Amygdala (tissue), 56 donors: ENCODE results near the gene CAPG.
"Not testable (repeated sequence)": the region's sequence is repeated elsewhere in the genome, so short reads cannot be mapped to it uniquely, and the experiment has no call there.

Experiments
- DNase-seq, 56 donors: peaks; one replicate each; lab custom pipeline; 2025; lab: John Stamatoyannopoulos, UW

The CAPG gene

GRCh38 chr2:85439569-85439968 is 29.4 kb upstream of the CAPG start:
- DNase-seq, result not testable (repeated sequence)

GRCh38 chr2:85439025-85439472 is 28.9 kb upstream of the CAPG start:
- DNase-seq, result no peak

GRCh38 chr2:85438201-85439024 is 28.2 kb upstream of the CAPG start:
- DNase-seq, result peak in 17 of 56 donors; percentile 52 to 82 (median 63)

- DNase-seq, result peak; percentile 53 to 97 (median 85)
These were observed 27.5 kb upstream of the CAPG start for GRCh38 chr2:85437488-85438200.

- DNase-seq, result peak in 15 of 56 donors; percentile 33 to 77 (median 63)
These were observed 26.8 kb upstream of the CAPG start for GRCh38 chr2:85436836-85437487.

- DNase-seq, result peak in 4 of 56 donors; percentile 18 to 37 (median 26)
These were observed 26.0 kb upstream of the CAPG start for GRCh38 chr2:85435981-85436835.

GRCh38 chr2:85435220-85435958 is 25.2 kb upstream of the CAPG start:
- DNase-seq, result peak in 15 of 56 donors; percentile 9 to 34 (median 22)

GRCh38 chr2:85434696-85435095 is 24.5 kb upstream of the CAPG start:
- peak in 1 of 56 donors; percentile 10 for DNase-seq

- peak in 54 of 56 donors; percentile 31 to 97 (median 81) for DNase-seq
These were observed 23.4 kb upstream of the CAPG start for GRCh38 chr2:85433511-85434089.

- DNase-seq, result peak in 16 of 56 donors; percentile 13 to 45 (median 28)
These were observed 21.5 kb upstream of the CAPG start for GRCh38 chr2:85431570-85432205.

GRCh38 chr2:85430752-85431569 is 20.8 kb upstream of the CAPG start:
- DNase-seq, result peak in 55 of 56 donors; percentile 42 to 93 (median 81)

- peak in 3 of 56 donors; percentile 27 to 38 (median 32) for DNase-seq
These were observed 19.7 kb upstream of the CAPG start for GRCh38 chr2:85429924-85430289.

GRCh38 chr2:85429213-85429923 is 19.2 kb upstream of the CAPG start:
- DNase-seq, result peak in 7 of 56 donors; percentile 24 to 57 (median 35)

GRCh38 chr2:85428343-85428881 is 18.2 kb upstream of the CAPG start:
- DNase-seq, result no peak

GRCh38 chr2:85427300-85427835 is 17.2 kb upstream of the CAPG start:
- no peak for DNase-seq

- DNase-seq, result no peak
These were observed 15.4 kb upstream of the CAPG start for GRCh38 chr2:85425588-85425987.
